HepG2 (cell line): ENCODE data around the gene ETF1. TPM values are rescaled to one million over a fixed set of nuclear protein-coding genes. Genes with fewer than 3 reads are reported as not detected.

Experiments
- ATAC-seq: fragments of 200-7000 bp; cut with Tn5 transposase; 3 replicates; pipeline ENCODE4 v1.9.1; 2020; ENCODE audit warnings: mild to moderate bottlenecking, moderate library complexity
- BruUV-seq: library from RNA; stranded (reverse); fragments of 400-500 nt; replicated peaks from 2 replicates; lab custom pipeline; 2021; lab: Mats Ljungman, UMichigan
- CTCF ChIA-PET: fragments of 300-600 bp; formaldehyde crosslinking; extraction: SDS; loops from one replicate; lab custom pipeline; 2021; ENCODE audit warnings: low total read pairs, inconsistent platforms, low intra/inter-chr PET ratio; lab: Yijun Ruan, JAX
- POLR2A ChIA-PET: fragments of 350-600 bp; sonication (Branson Sonifier 250); formaldehyde crosslinking; loops from one replicate; lab custom pipeline; 2020; ENCODE audit warnings: antibody characterized with exemption, inconsistent platforms; lab: Yijun Ruan, JAX
- DNase-seq: peaks from one replicate; pipeline ENCODE4 v3.0.0-alpha.2; 2015; ENCODE audit warnings: low spot score
- FAIRE-seq: peaks from 3 replicates; lab custom pipeline; 2011; peaks lifted over from hg19 to GRCh38; lab: Jason Lieb, UNC
- H2AFZ ChIP-seq: one replicate; pipeline ENCODE4 v1.6.1; 2011; ENCODE audit warnings: low read length, inconsistent platforms
- H3K27ac ChIP-seq: fragments of 300-600 bp; 3 replicates; pipeline ENCODE4 v1.8.0; 2011; ENCODE audit warnings: mixed run types, mild to moderate bottlenecking, mixed read lengths, low read length, inconsistent platforms; ENCODE audit not compliant: insufficient read depth; ENCODE audit errors: extremely low read length
- H3K27me3 ChIP-seq, 2 experiments: fragments of 200-600 bp in 1 of 2; 2 replicates in 1 of 2; 3 replicates in 1 of 2; pipeline versions ENCODE4 v1.6.0 to v1.8.0; 2011; ENCODE audit warnings: low read length in 2 of 2, mild to moderate bottlenecking in 2 of 2, moderate library complexity in 2 of 2, inconsistent platforms in 1 of 2; ENCODE audit not compliant: insufficient read depth in 2 of 2, control insufficient read depth in 1 of 2
- H3K36me3 ChIP-seq, 2 experiments: fragments of 200-600 bp in 1 of 2; replicated peaks in 1 of 2; 2 replicates in 1 of 2; 3 replicates in 1 of 2; pipeline versions ENCODE4 v1.5.1 to v1.8.0; 2011; ENCODE audit warnings: low read length in 2 of 2, inconsistent platforms in 1 of 2; ENCODE audit not compliant: insufficient read depth in 2 of 2, control insufficient read depth in 1 of 2
- H3K4me1 ChIP-seq: 2 replicates; pipeline ENCODE4 v1.5.1; 2012; ENCODE audit warnings: low read length, inconsistent platforms; ENCODE audit not compliant: insufficient read depth
- H3K4me2 ChIP-seq: 2 replicates; pipeline ENCODE4 v1.6.0; 2011; ENCODE audit warnings: low read depth, low read length, inconsistent platforms
- H3K4me3 ChIP-seq, 3 experiments: fragments of 200-600 bp in 1 of 3; sonication (generic), shearing (Covaris generic) in 1 of 3; replicated peaks in 1 of 3; 2 replicates each; pipeline ENCODE4 v1.5.1; 2011 to 2016; ENCODE audit warnings: low read length in 3 of 3, inconsistent platforms in 2 of 3, low read depth in 2 of 3, mild to moderate bottlenecking in 2 of 3, control low read depth in 1 of 3, mixed read lengths in 1 of 3; ENCODE audit not compliant: insufficient read depth in 1 of 3
- H3K79me2 ChIP-seq: one replicate; pipeline ENCODE4 v1.6.1; 2011; ENCODE audit warnings: low read length, inconsistent platforms; ENCODE audit not compliant: insufficient read depth
- H3K9ac ChIP-seq: 2 replicates; pipeline ENCODE4 v1.6.0; 2011; ENCODE audit warnings: mild to moderate bottlenecking, low read depth, low read length, inconsistent platforms; ENCODE audit not compliant: insufficient read depth
- H3K9me3 ChIP-seq: 2 replicates; pipeline ENCODE4 v1.5.1; 2012; ENCODE audit warnings: mild to moderate bottlenecking, low read length
- H4K20me1 ChIP-seq: 2 replicates; pipeline ENCODE4 v1.6.0; 2011; ENCODE audit warnings: inconsistent platforms, mild to moderate bottlenecking, low read length, moderate library complexity; ENCODE audit not compliant: insufficient read depth
- ERF ChIP-seq: IDR thresholded peaks from 2 replicates; pipeline ENCODE4 v1.6.1; 2018; ENCODE audit warnings: missing biosample characterization, missing genetic modification reagents
- TCF7 ChIP-seq: sonication (generic); IDR thresholded peaks from 2 replicates; pipeline ENCODE4 v1.6.1; 2016; ENCODE audit warnings: antibody characterized with exemption, low read depth
- WGBS: methylation state at CpG from one replicate; pipeline ENCODE4 v1.1.6; 2017; ENCODE audit warnings: low lambda C conversion rate; 5-methylcytosine and 5-hydroxymethylcytosine counted together
- in situ Hi-C: cut with HindIII; loops from 2 replicates; pipeline ENCODE4 v1.10.0; 2017; ENCODE audit warnings: low pct_unique_long_range_greater_than_20kb; ENCODE audit not compliant: extremely low pct_ligation_motif_present
- intact Hi-C: fragments of 100-400 bp; cut with micrococcal nuclease; formaldehyde crosslinking; loops from one replicate; pipeline ENCODE4 v1.10.0; 2022; ENCODE audit not compliant: unreplicated experiment
- polyA plus RNA-seq, 8 experiments: library from polyadenylated mRNA; depleted of rRNA in 3 of 8; stranded (reverse) in 7 of 8; unstranded in 1 of 8; fragments of >200 nt; fragmentation: Illumina TruSeq in 4 of 8; extraction: Trizol in 4 of 8; gene quantifications; 2 replicates each; pipeline versions ENCODE4 v1.2.1 to v1.2.3, GENCODE V29; 2011 to 2016; ENCODE audit warnings: low read depth in 4 of 8, missing spikeins in 1 of 8, mixed read lengths in 1 of 8; ENCODE audit not compliant: insufficient read depth in 1 of 8
- total RNA-seq, 5 experiments: library from RNA; depleted of rRNA; stranded (reverse); fragments of >200 nt; fragmentation: Illumina TruSeq; extraction: Trizol; gene quantifications; 2 replicates each; pipeline ENCODE4 v1.2.3, GENCODE V29; 2016; ENCODE audit warnings: low read depth in 1 of 5
- TF ChIP-seq, protein P1 (sequence below): sonication (generic); formaldehyde crosslinking; IDR thresholded peaks from 2 replicates; pipeline ENCODE4 v1.4.0; 2020; ENCODE audit warnings: missing genetic modification reagents, borderline replicate concordance
- TF ChIP-seq, protein P2 (sequence below): sonication (generic); formaldehyde crosslinking; IDR thresholded peaks from 2 replicates; pipeline ENCODE4 v1.4.0; 2020; ENCODE audit warnings: missing genetic modification reagents, borderline replicate concordance
- TF ChIP-seq, protein P3 (sequence below): sonication (generic); formaldehyde crosslinking; IDR thresholded peaks from 2 replicates; pipeline ENCODE4 v1.8.1; 2023; ENCODE audit warnings: mild to moderate bottlenecking, missing genetic modification reagents
- TF ChIP-seq, protein P4 (sequence below): sonication (generic); formaldehyde crosslinking; IDR thresholded peaks from 2 replicates; pipeline ENCODE4 v1.4.0; 2020; ENCODE audit warnings: mild to moderate bottlenecking, low read depth, missing genetic modification reagents

The ETF1 gene
- total and polyA plus RNA-seq, 2 of the 13 experiments (the other 11 are each of a cell fraction or from before 2014, with no cell fraction given) = 52.1 to 184 TPM

DNA sequence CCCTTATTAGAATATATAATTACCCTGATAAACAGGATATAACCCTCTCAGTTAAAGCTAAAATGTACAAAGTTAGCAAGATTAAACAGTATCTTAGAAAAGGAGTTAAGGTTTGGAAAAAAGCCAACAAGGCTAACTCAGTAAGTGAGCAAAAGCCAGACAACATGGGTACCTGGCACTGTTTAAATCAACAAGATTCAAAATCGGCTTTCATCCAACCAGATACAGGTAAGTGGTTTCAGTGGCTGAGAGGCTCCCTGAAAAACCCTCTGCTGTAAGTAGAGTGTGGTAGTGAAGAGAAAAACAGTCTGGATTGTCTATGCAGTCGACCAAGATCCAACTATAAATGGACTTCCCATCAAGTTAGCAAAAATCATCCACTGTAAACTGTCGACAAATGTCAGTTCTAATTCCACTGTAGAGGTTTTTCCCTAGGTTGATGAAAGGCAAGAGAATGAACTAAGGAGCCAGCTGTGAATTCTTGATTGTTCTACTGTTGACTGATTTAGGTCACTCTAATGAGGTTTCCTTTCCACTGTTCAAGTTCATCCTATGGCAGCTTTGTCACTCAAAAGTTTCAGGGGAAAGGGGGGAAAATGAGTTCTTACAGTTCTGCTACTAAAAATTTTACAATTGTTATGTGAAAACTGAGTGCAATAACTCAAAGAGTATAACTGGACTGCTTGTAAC, 27.3 kb downstream of the ETF1 start (continued):
- TF ChIP-seq, protein P1, sequence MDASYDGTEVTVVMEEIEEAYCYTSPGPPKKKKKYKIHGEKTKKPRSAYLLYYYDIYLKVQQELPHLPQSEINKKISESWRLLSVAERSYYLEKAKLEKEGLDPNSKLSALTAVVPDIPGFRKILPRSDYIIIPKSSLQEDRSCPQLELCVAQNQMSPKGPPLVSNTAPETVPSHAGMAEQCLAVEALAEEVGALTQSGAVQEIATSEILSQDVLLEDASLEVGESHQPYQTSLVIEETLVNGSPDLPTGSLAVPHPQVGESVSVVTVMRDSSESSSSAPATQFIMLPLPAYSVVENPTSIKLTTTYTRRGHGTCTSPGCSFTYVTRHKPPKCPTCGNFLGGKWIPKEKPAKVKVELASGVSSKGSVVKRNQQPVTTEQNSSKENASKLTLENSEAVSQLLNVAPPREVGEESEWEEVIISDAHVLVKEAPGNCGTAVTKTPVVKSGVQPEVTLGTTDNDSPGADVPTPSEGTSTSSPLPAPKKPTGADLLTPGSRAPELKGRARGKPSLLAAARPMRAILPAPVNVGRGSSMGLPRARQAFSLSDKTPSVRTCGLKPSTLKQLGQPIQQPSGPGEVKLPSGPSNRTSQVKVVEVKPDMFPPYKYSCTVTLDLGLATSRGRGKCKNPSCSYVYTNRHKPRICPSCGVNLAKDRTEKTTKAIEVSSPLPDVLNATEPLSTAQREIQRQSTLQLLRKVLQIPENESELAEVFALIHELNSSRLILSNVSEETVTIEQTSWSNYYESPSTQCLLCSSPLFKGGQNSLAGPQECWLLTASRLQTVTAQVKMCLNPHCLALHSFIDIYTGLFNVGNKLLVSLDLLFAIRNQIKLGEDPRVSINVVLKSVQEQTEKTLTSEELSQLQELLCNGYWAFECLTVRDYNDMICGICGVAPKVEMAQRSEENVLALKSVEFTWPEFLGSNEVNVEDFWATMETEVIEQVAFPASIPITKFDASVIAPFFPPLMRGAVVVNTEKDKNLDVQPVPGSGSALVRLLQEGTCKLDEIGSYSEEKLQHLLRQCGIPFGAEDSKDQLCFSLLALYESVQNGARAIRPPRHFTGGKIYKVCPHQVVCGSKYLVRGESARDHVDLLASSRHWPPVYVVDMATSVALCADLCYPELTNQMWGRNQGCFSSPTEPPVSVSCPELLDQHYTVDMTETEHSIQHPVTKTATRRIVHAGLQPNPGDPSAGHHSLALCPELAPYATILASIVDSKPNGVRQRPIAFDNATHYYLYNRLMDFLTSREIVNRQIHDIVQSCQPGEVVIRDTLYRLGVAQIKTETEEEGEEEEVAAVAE = no peak
- no peak for TF ChIP-seq ERF (CRISPR knock-in tag)
- TF ChIP-seq, protein P2, sequence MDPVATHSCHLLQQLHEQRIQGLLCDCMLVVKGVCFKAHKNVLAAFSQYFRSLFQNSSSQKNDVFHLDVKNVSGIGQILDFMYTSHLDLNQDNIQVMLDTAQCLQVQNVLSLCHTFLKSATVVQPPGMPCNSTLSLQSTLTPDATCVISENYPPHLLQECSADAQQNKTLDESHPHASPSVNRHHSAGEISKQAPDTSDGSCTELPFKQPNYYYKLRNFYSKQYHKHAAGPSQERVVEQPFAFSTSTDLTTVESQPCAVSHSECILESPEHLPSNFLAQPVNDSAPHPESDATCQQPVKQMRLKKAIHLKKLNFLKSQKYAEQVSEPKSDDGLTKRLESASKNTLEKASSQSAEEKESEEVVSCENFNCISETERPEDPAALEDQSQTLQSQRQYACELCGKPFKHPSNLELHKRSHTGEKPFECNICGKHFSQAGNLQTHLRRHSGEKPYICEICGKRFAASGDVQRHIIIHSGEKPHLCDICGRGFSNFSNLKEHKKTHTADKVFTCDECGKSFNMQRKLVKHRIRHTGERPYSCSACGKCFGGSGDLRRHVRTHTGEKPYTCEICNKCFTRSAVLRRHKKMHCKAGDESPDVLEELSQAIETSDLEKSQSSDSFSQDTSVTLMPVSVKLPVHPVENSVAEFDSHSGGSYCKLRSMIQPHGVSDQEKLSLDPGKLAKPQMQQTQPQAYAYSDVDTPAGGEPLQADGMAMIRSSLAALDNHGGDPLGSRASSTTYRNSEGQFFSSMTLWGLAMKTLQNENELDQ = no peak
- TF ChIP-seq TCF7 = no peak

DNA sequence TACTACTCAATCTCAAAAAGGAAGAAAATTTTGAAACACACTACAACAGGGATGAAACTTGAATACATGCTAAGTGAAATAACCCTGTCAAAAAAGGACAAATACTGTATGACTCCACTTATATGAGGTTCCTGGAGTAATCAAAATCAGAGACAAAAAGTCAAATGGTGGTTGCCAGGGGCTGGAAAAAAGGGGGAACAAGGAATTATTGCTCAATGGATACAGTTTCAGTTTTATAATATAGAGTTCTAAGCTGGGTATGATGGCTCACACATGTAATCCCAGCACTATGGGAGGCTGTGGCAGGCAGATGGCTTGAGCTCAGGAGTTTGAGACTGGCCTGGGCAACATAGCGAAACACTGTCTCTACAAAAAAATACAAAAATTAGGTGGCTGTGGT, 29.0 kb downstream of the ETF1 start:
- FAIRE-seq (no peak), DNase-seq (no peak), ATAC-seq (no peak)
- Histone ChIP-seq H3K4me1 (peaks cover 33% of the 10 kb centered on the region), H3K27me3 (no peaks in the 10 kb centered on the region), H3K4me2 (no peak overlapping the region), H3K4me3 (no peak overlapping the region), H4K20me1 (0 out of 2 replicates have a peak, but pooled peaks cover 4% of the 10 kb centered on the region), H3K9me3 (no peaks in the 10 kb centered on the region), H3K27ac (no peak overlapping the region), H3K36me3 (peaks cover 24 to 86% of the 10 kb centered on the region in 2 experiments), H3K9ac (no peak overlapping the region), H2AFZ (no peak overlapping the region), H3K79me2 (peaks cover 5% of the 10 kb centered on the region)
- 100% methylated on average over 1 of the region's 1 CpG for WGBS
- in situ Hi-C loops (no loop called here), intact Hi-C loops (no loop called here)
- CTCF ChIA-PET = no interaction called here
- TF ChIP-seq, protein P3, sequence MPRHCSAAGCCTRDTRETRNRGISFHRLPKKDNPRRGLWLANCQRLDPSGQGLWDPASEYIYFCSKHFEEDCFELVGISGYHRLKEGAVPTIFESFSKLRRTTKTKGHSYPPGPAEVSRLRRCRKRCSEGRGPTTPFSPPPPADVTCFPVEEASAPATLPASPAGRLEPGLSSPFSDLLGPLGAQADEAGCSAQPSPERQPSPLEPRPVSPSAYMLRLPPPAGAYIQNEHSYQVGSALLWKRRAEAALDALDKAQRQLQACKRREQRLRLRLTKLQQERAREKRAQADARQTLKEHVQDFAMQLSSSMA (CRISPR knock-in tag) = no peak
- TF ChIP-seq, protein P4, sequence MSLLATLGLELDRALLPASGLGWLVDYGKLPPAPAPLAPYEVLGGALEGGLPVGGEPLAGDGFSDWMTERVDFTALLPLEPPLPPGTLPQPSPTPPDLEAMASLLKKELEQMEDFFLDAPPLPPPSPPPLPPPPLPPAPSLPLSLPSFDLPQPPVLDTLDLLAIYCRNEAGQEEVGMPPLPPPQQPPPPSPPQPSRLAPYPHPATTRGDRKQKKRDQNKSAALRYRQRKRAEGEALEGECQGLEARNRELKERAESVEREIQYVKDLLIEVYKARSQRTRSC (CRISPR knock-in tag) = no peak
- BruUV-seq = no TSS peak
- POLR2A ChIA-PET = no interaction called here
